Common myeloid progenitor, CD34-positive (primary cell): ENCODE data around the gene SLC35C1.

Experiments used
- CTCF ChIA-PET: fragments of 350-600 bp; sonication (Branson Sonifier 250); formaldehyde crosslinking; loops from one replicate; lab custom pipeline; 2021; ENCODE audit warnings: antibody characterized with exemption; lab: Charles Lee
- POLR2A ChIA-PET: fragments of 350-600 bp; sonication (Branson Sonifier 250); formaldehyde crosslinking; loops from one replicate; lab custom pipeline; 2021; ENCODE audit warnings: antibody characterized with exemption; lab: Charles Lee
- DNase-seq, 3 donors: peaks; one replicate each; pipeline versions ENCODE4 v3.0.0 to v3.0.0-alpha.2; 2013
- H3K27ac ChIP-seq, 2 experiments: 1 replicate in 1 of 2; 2 replicates in 1 of 2; pipeline ENCODE4 v1.7.0; 2013; ENCODE audit warnings: inconsistent platforms in 2 of 2, low read length in 2 of 2, mild to moderate bottlenecking in 2 of 2, low read depth in 1 of 2, moderate library complexity in 1 of 2; ENCODE audit not compliant: severe bottlenecking in 2 of 2, insufficient read depth in 1 of 2, poor library complexity in 1 of 2
- H3K27me3 ChIP-seq, 5 experiments: replicated peaks in 2 of 5; 1 replicate in 3 of 5; 2 replicates in 2 of 5; pipeline versions ENCODE4 v1.6.1 to v1.7.0; 2013; ENCODE audit warnings: low read length in 4 of 5, mild to moderate bottlenecking in 2 of 5, moderate library complexity in 2 of 5, inconsistent platforms in 1 of 5; ENCODE audit not compliant: insufficient read depth in 5 of 5, control insufficient read depth in 4 of 5
- H3K36me3 ChIP-seq, 4 experiments: 1 replicate in 2 of 4; 2 replicates in 2 of 4; pipeline versions ENCODE4 v1.6.1 to v1.7.0; 2013; ENCODE audit warnings: low read length in 3 of 4, control low read depth in 1 of 4, mild to moderate bottlenecking in 1 of 4; ENCODE audit not compliant: control insufficient read depth in 4 of 4, insufficient read depth in 4 of 4
- H3K4me1 ChIP-seq, 4 experiments: 1 replicate in 3 of 4; 2 replicates in 1 of 4; pipeline versions ENCODE4 v1.6.1 to v1.7.1; 2013; ENCODE audit warnings: low read length in 3 of 4, mild to moderate bottlenecking in 3 of 4, control low read depth in 1 of 4, inconsistent platforms in 1 of 4, moderate library complexity in 1 of 4; ENCODE audit not compliant: control insufficient read depth in 4 of 4, insufficient read depth in 4 of 4; ENCODE audit errors: control extremely low read depth in 1 of 4
- H3K4me3 ChIP-seq, 7 experiments: 1 replicate in 4 of 7; 2 replicates in 3 of 7; pipeline versions ENCODE4 v1.5.1 to v1.7.0; 2013; ENCODE audit warnings: mild to moderate bottlenecking in 7 of 7, low read length in 6 of 7, moderate library complexity in 6 of 7, inconsistent platforms in 2 of 7, low read depth in 2 of 7, control low read depth in 1 of 7; ENCODE audit not compliant: insufficient read depth in 4 of 7, control insufficient read depth in 1 of 7; ENCODE audit errors: extremely low read depth in 1 of 7
- H3K9me3 ChIP-seq, 5 experiments: 1 replicate in 4 of 5; 2 replicates in 1 of 5; pipeline versions ENCODE4 v1.6.1 to v1.7.1; 2013; ENCODE audit warnings: low read length in 4 of 5, mild to moderate bottlenecking in 2 of 5, inconsistent platforms in 1 of 5, low read depth in 1 of 5, moderate library complexity in 1 of 5; ENCODE audit not compliant: control insufficient read depth in 4 of 5, insufficient read depth in 2 of 5; ENCODE audit errors: control extremely low read depth in 1 of 5
- WGBS: methylation state at CpG from one replicate; pipeline ENCODE4 v1.1.5; 2013; ENCODE audit not compliant: insufficient coverage; 5-methylcytosine and 5-hydroxymethylcytosine counted together

The SLC35C1 gene

GRCh38 chr11:45798793-45799441 lies 6.0 kb upstream of the SLC35C1 start:
- no peak overlapping the region for H3K27ac ChIP-seq
- 93% methylated on average over 10 of the region's 10 CpGs for WGBS
- POLR2A ChIA-PET = no interaction called here
- no peaks in the 10 kb centered on the region for H3K36me3 ChIP-seq
- H3K4me1 ChIP-seq = peaks cover 0 to 4% (median 3%) of the 10 kb centered on the region in 4 experiments
- no peak overlapping the region for H3K4me3 ChIP-seq
- peaks cover 0 to 3% (median under 1%) of the 10 kb centered on the region in 5 experiments for H3K27me3 ChIP-seq
- CTCF ChIA-PET = interaction anchor here (0.6 kb wide), 1 partner anchor 360 kb away, joined by 4 read pairs; no protein-coding TSS in a partner anchor
- peak in 1 of 3 donors; percentile 4 for DNase-seq
- no peaks in the 10 kb centered on the region for H3K9me3 ChIP-seq

GRCh38 chr11:45799562-45799961 lies 5.4 kb upstream of the SLC35C1 start:
- no peak for DNase-seq
- CTCF ChIA-PET = interaction anchor here (0.6 kb wide), 1 partner anchor 359 kb away, joined by 4 read pairs; no protein-coding TSS in a partner anchor
- POLR2A ChIA-PET = no interaction called here
- no peaks in the 10 kb centered on the region for H3K36me3 ChIP-seq
- peaks cover 0 to 2% (median 0%) of the 10 kb centered on the region in 5 experiments for H3K27me3 ChIP-seq
- peaks cover 0 to 11% (median 9%) of the 10 kb centered on the region in 4 experiments for H3K4me1 ChIP-seq
- no peak overlapping the region for H3K4me3 ChIP-seq
- WGBS = 93% methylated on average over 2 of the region's 3 CpGs
- H3K9me3 ChIP-seq = no peaks in the 10 kb centered on the region
- H3K27ac ChIP-seq = no peak overlapping the region

- Histone ChIP-seq H3K4me1 (peaks cover 0 to 12% (median 11%) of the 10 kb centered on the region in 4 experiments), H3K4me3 (no peak overlapping the region), H3K27ac (no peak overlapping the region), H3K9me3 (no peaks in the 10 kb centered on the region), H3K36me3 (no peaks in the 10 kb centered on the region), H3K27me3 (peaks cover 0 to 2% (median 0%) of the 10 kb centered on the region in 5 experiments)
- ChIA-PET POLR2A (no interaction called here), CTCF (no interaction called here)
- WGBS = no CpG with 5 or more reads among the region's 2 CpGs
- DNase-seq = no peak
Measured at GRCh38 chr11:45800261-45800660, 4.7 kb upstream of the SLC35C1 start.

- H3K36me3 ChIP-seq = peaks cover 0 to 3% (median 0%) of the 10 kb centered on the region in 4 experiments
- peak; percentile 17 to 73 (median 61) for DNase-seq
- 65% methylated on average over 2 of the region's 2 CpGs for WGBS
- no peaks in the 10 kb centered on the region for H3K9me3 ChIP-seq
- no peaks in the 10 kb centered on the region for H3K27me3 ChIP-seq
- no peak overlapping the region for H3K27ac ChIP-seq
- H3K4me3 ChIP-seq = no peak overlapping the region
- H3K4me1 ChIP-seq = peaks cover 0 to 27% (median 26%) of the 10 kb centered on the region in 4 experiments
- CTCF ChIA-PET = interaction anchor here (0.9 kb wide), 1 partner anchor 78 kb away, joined by 3 read pairs; no protein-coding TSS in a partner anchor
- POLR2A ChIA-PET = no interaction called here
Measured at GRCh38 chr11:45801723-45802315, 3.1 kb upstream of the SLC35C1 start.

GRCh38 chr11:45802531-45803317 lies 2.2 kb upstream of the SLC35C1 start:
- H3K4me1 ChIP-seq = peaks cover 0 to 36% (median 34%) of the 10 kb centered on the region in 4 experiments
- H3K27ac ChIP-seq = no peak overlapping the region
- no peaks in the 10 kb centered on the region for H3K27me3 ChIP-seq
- POLR2A ChIA-PET = no interaction called here
- WGBS = 93% methylated on average over 3 of the region's 10 CpGs
- no peak for DNase-seq
- H3K36me3 ChIP-seq = peaks cover 0 to 8% (median 0%) of the 10 kb centered on the region in 4 experiments
- H3K4me3 ChIP-seq = no peak overlapping the region
- CTCF ChIA-PET = interaction anchor here (1.1 kb wide), 1 partner anchor 31 kb away, joined by 4 read pairs; no protein-coding TSS in a partner anchor
- no peaks in the 10 kb centered on the region for H3K9me3 ChIP-seq

GRCh38 chr11:45803971-45804760 lies 783 bp upstream of the SLC35C1 start:
- WGBS = 0% methylated on average over 56 of the region's 70 CpGs
- CTCF ChIA-PET = no interaction called here
- no peaks in the 10 kb centered on the region for H3K27me3 ChIP-seq

More at GRCh38 chr11:45803971-45804760, 783 bp upstream of the SLC35C1 start:
- Histone ChIP-seq H3K9me3 (no peaks in the 10 kb centered on the region), H3K27ac (no peak overlapping the region), H3K4me1 (peaks cover 0 to 39% (median 35%) of the 10 kb centered on the region in 4 experiments), H3K4me3 (peak overlapping the region; percentile 56 to 94 (median 84)), H3K36me3 (peaks cover 0 to 15% (median 5%) of the 10 kb centered on the region in 4 experiments)
- peak; percentile 40 to 65 (median 54) for DNase-seq
- POLR2A ChIA-PET = no interaction called here
